Measurements from ENCODE around the gene FOXN3.

FOXN3 gene

GRCh38 chr14:89435492-89435891 lies 18.5 kb upstream of the FOXN3 start:
- no peak for DNase-seq (ENCODE audit: low read depth in 4 of 4, low spot score in 1 of 4)

- no peak for DNase-seq (ENCODE audit: low read depth in 4 of 4, low spot score in 1 of 4)
Observed at GRCh38 chr14:89432226-89432625, 15.2 kb upstream of the FOXN3 start.

- DNase-seq (ENCODE audit: low read depth in 4 of 4, low spot score in 1 of 4): peak in 2 of 4 experiments; percentile 31 to 33
Observed at GRCh38 chr14:89430391-89431236, 13.6 kb upstream of the FOXN3 start.

GRCh38 chr14:89429199-89430181 lies 12.5 kb upstream of the FOXN3 start:
- peak in 3 of 4 experiments; percentile 40 to 45 (median 41) for DNase-seq (ENCODE audit: low read depth in 4 of 4, low spot score in 1 of 4)

- no peak for DNase-seq (ENCODE audit: low read depth in 4 of 4, low spot score in 1 of 4)
Observed at GRCh38 chr14:89428546-89429198, 11.6 kb upstream of the FOXN3 start.

GRCh38 chr14:89428173-89428523 lies 11.1 kb upstream of the FOXN3 start:
- no peak for DNase-seq (ENCODE audit: low read depth in 4 of 4, low spot score in 1 of 4)

GRCh38 chr14:89427426-89428172 lies 10.6 kb upstream of the FOXN3 start:
- DNase-seq (ENCODE audit: low read depth in 4 of 4, low spot score in 1 of 4): no peak

- no peak for DNase-seq (ENCODE audit: low read depth in 4 of 4, low spot score in 1 of 4)
Observed at GRCh38 chr14:89425931-89426330, 8.9 kb upstream of the FOXN3 start.

- no peak for DNase-seq (ENCODE audit: low read depth in 4 of 4, low spot score in 1 of 4)
Observed at GRCh38 chr14:89424241-89424640, 7.2 kb upstream of the FOXN3 start.

GRCh38 chr14:89422952-89423345 lies 5.9 kb upstream of the FOXN3 start:
- no peak for DNase-seq (ENCODE audit: low read depth in 4 of 4, low spot score in 1 of 4)

GRCh38 chr14:89422181-89422951 lies 5.3 kb upstream of the FOXN3 start:
- peak in 3 of 4 experiments; percentile 26 to 62 (median 50) for DNase-seq (ENCODE audit: low read depth in 4 of 4, low spot score in 1 of 4)

GRCh38 chr14:89420502-89420901 lies 3.5 kb upstream of the FOXN3 start:
- DNase-seq (ENCODE audit: low read depth in 4 of 4, low spot score in 1 of 4): no peak

- DNase-seq (ENCODE audit: low read depth in 4 of 4, low spot score in 1 of 4): no peak
Observed at GRCh38 chr14:89419973-89420482, 3.0 kb upstream of the FOXN3 start.

GRCh38 chr14:89418976-89419375 lies 1.9 kb upstream of the FOXN3 start:
- no peak for DNase-seq (ENCODE audit: low read depth in 4 of 4, low spot score in 1 of 4)

GRCh38 chr14:89418452-89418851 lies 1.4 kb upstream of the FOXN3 start:
- DNase-seq (ENCODE audit: low read depth in 4 of 4, low spot score in 1 of 4): no peak

GRCh38 chr14:89417465-89418225 lies 612 bp upstream of the FOXN3 start:
- DNase-seq (ENCODE audit: low read depth in 4 of 4, low spot score in 1 of 4): peak in 3 of 4 experiments; percentile 19 to 46 (median 31)

GRCh38 chr14:89416002-89416995 lies 734 bp downstream of the FOXN3 start:
- DNase-seq (ENCODE audit: low read depth in 4 of 4, low spot score in 1 of 4): peak; percentile 95 to 99 (median 98)

- no peak for DNase-seq (ENCODE audit: low read depth in 4 of 4, low spot score in 1 of 4)
Observed at GRCh38 chr14:89415159-89415558, 1.9 kb downstream of the FOXN3 start.

Measured in stimulated activated CD4-positive, alpha-beta T cell treated with anti-CD3 and anti-CD28 coated beads, Interleukin-1b, Interleukin-23, amount 100 ng/mL, for 24 hours (primary cell).